ENCODE results near the gene FGF12.

Gene FGF12

GRCh38 chr3:192449036-192449435 lies 278.3 kb downstream of the FGF12 start:
- peaks cover 29% of the 10 kb centered on the region for H3K27me3 Mint-ChIP-seq
- no peak overlapping the region for H3K4me3 Mint-ChIP-seq
- no peaks in the 10 kb centered on the region for H3K9me3 Mint-ChIP-seq
- H3K4me1 Mint-ChIP-seq (ENCODE audit: low read depth) = no peaks in the 10 kb centered on the region
- no peaks in the 10 kb centered on the region for H3K36me3 Mint-ChIP-seq (ENCODE audit: low read depth)
- no peak overlapping the region for H3K27ac Mint-ChIP-seq

GRCh38 chr3:192445770-192446644 lies 281.3 kb downstream of the FGF12 start:
- Mint-ChIP-seq H3K4me1 (ENCODE audit: low read depth) (no peaks in the 10 kb centered on the region), H3K36me3 (ENCODE audit: low read depth) (no peaks in the 10 kb centered on the region), H3K27ac (no peak overlapping the region), H3K4me3 (no peak overlapping the region), H3K27me3 (peaks cover 29% of the 10 kb centered on the region), H3K9me3 (no peaks in the 10 kb centered on the region)

- Mint-ChIP-seq H3K27ac (no peak overlapping the region), H3K4me3 (no peak overlapping the region)
These were observed 282.6 kb downstream of the FGF12 start for GRCh38 chr3:192444791-192445106.

GRCh38 chr3:192444096-192444790 lies 283.1 kb downstream of the FGF12 start:
- no peak overlapping the region for H3K4me3 Mint-ChIP-seq
- no peaks in the 10 kb centered on the region for H3K4me1 Mint-ChIP-seq (ENCODE audit: low read depth)
- H3K36me3 Mint-ChIP-seq (ENCODE audit: low read depth) = no peaks in the 10 kb centered on the region
- H3K9me3 Mint-ChIP-seq = no peaks in the 10 kb centered on the region
- no peak overlapping the region for H3K27ac Mint-ChIP-seq
- H3K27me3 Mint-ChIP-seq = peaks cover 29% of the 10 kb centered on the region

More at GRCh38 chr3:192444791-192445106, 282.6 kb downstream of the FGF12 start:
- Mint-ChIP-seq H3K36me3 (ENCODE audit: low read depth) (no peaks in the 10 kb centered on the region), H3K27me3 (peaks cover 29% of the 10 kb centered on the region), H3K9me3 (no peaks in the 10 kb centered on the region), H3K4me1 (ENCODE audit: low read depth) (no peaks in the 10 kb centered on the region)

GRCh38 chr3:192435241-192435640 lies 292.1 kb downstream of the FGF12 start:
- H3K4me3 Mint-ChIP-seq = no peak overlapping the region
- no peak overlapping the region for H3K27ac Mint-ChIP-seq
- no peaks in the 10 kb centered on the region for H3K9me3 Mint-ChIP-seq
- no peaks in the 10 kb centered on the region for H3K36me3 Mint-ChIP-seq (ENCODE audit: low read depth)
- H3K27me3 Mint-ChIP-seq = peaks cover 9% of the 10 kb centered on the region
- no peaks in the 10 kb centered on the region for H3K4me1 Mint-ChIP-seq (ENCODE audit: low read depth)

- no peaks in the 10 kb centered on the region for H3K9me3 Mint-ChIP-seq
- no peak overlapping the region for H3K4me3 Mint-ChIP-seq
- no peaks in the 10 kb centered on the region for H3K36me3 Mint-ChIP-seq (ENCODE audit: low read depth)
- H3K4me1 Mint-ChIP-seq (ENCODE audit: low read depth) = no peaks in the 10 kb centered on the region
- peaks cover 9% of the 10 kb centered on the region for H3K27me3 Mint-ChIP-seq
- H3K27ac Mint-ChIP-seq = no peak overlapping the region
These were observed 293.2 kb downstream of the FGF12 start for GRCh38 chr3:192434186-192434585.

GRCh38 chr3:192433704-192434103 lies 293.6 kb downstream of the FGF12 start:
- Mint-ChIP-seq H3K4me1 (ENCODE audit: low read depth) (no peaks in the 10 kb centered on the region), H3K4me3 (no peak overlapping the region), H3K27me3 (peaks cover 9% of the 10 kb centered on the region), H3K27ac (no peak overlapping the region), H3K36me3 (ENCODE audit: low read depth) (no peaks in the 10 kb centered on the region), H3K9me3 (no peaks in the 10 kb centered on the region)

GRCh38 chr3:192422997-192423342 lies 304.4 kb downstream of the FGF12 start:
- no peaks in the 10 kb centered on the region for H3K4me1 Mint-ChIP-seq (ENCODE audit: low read depth)
- no peak overlapping the region for H3K4me3 Mint-ChIP-seq
- peaks cover 9% of the 10 kb centered on the region for H3K27me3 Mint-ChIP-seq
- H3K36me3 Mint-ChIP-seq (ENCODE audit: low read depth) = no peaks in the 10 kb centered on the region
- no peak overlapping the region for H3K27ac Mint-ChIP-seq
- no peaks in the 10 kb centered on the region for H3K9me3 Mint-ChIP-seq

GRCh38 chr3:192422321-192422996 lies 304.9 kb downstream of the FGF12 start:
- Mint-ChIP-seq H3K27me3 (peaks cover 8% of the 10 kb centered on the region), H3K36me3 (ENCODE audit: low read depth) (no peaks in the 10 kb centered on the region), H3K4me3 (no peak overlapping the region), H3K9me3 (no peaks in the 10 kb centered on the region), H3K27ac (no peak overlapping the region), H3K4me1 (ENCODE audit: low read depth) (no peaks in the 10 kb centered on the region)

- Mint-ChIP-seq H3K36me3 (ENCODE audit: low read depth) (no peaks in the 10 kb centered on the region), H3K27me3 (peaks cover 8% of the 10 kb centered on the region), H3K4me3 (no peak overlapping the region), H3K9me3 (no peaks in the 10 kb centered on the region), H3K4me1 (ENCODE audit: low read depth) (no peaks in the 10 kb centered on the region), H3K27ac (no peak overlapping the region)
These were observed 308.0 kb downstream of the FGF12 start for GRCh38 chr3:192419312-192419711.

- H3K27ac Mint-ChIP-seq = no peak overlapping the region
- H3K36me3 Mint-ChIP-seq (ENCODE audit: low read depth) = no peaks in the 10 kb centered on the region
- H3K4me1 Mint-ChIP-seq (ENCODE audit: low read depth) = no peaks in the 10 kb centered on the region
- no peaks in the 10 kb centered on the region for H3K9me3 Mint-ChIP-seq
- no peak overlapping the region for H3K4me3 Mint-ChIP-seq
- peaks cover 14% of the 10 kb centered on the region for H3K27me3 Mint-ChIP-seq
These were observed 309.7 kb downstream of the FGF12 start for GRCh38 chr3:192417559-192418055.

- Mint-ChIP-seq H3K36me3 (ENCODE audit: low read depth) (no peaks in the 10 kb centered on the region), H3K4me3 (no peak overlapping the region), H3K9me3 (no peaks in the 10 kb centered on the region), H3K27ac (no peak overlapping the region), H3K4me1 (ENCODE audit: low read depth) (no peaks in the 10 kb centered on the region), H3K27me3 (peaks cover 18% of the 10 kb centered on the region)
These were observed 310.3 kb downstream of the FGF12 start for GRCh38 chr3:192417017-192417416.

- H3K36me3 Mint-ChIP-seq (ENCODE audit: low read depth) = no peaks in the 10 kb centered on the region
- H3K27ac Mint-ChIP-seq = no peak overlapping the region
- H3K4me1 Mint-ChIP-seq (ENCODE audit: low read depth) = no peaks in the 10 kb centered on the region
- no peaks in the 10 kb centered on the region for H3K9me3 Mint-ChIP-seq
- H3K4me3 Mint-ChIP-seq = no peak overlapping the region
- peaks cover 31% of the 10 kb centered on the region for H3K27me3 Mint-ChIP-seq
These were observed 313.9 kb downstream of the FGF12 start for GRCh38 chr3:192413461-192413860.

- no peak overlapping the region for H3K27ac Mint-ChIP-seq
These were observed 316.7 kb downstream of the FGF12 start for GRCh38 chr3:192410684-192410960.

More at GRCh38 chr3:192410684-192410960, 316.7 kb downstream of the FGF12 start:
- Mint-ChIP-seq H3K4me3 (no peak overlapping the region), H3K9me3 (no peaks in the 10 kb centered on the region), H3K27me3 (peaks cover 49% of the 10 kb centered on the region), H3K36me3 (ENCODE audit: low read depth) (no peaks in the 10 kb centered on the region), H3K4me1 (ENCODE audit: low read depth) (no peaks in the 10 kb centered on the region)

All from stimulated activated naive CD8-positive, alpha-beta T cell treated with anti-CD3 and anti-CD28 coated beads, Interleukin-15, Interleukin-2, amounts not matched to agents 100 ng/mL and 50 ng/mL, for 24 hours (primary cell).